ENCODE results near the gene ZNF45. TPM values are rescaled to one million over a fixed set of nuclear protein-coding genes. Genes with fewer than 3 reads are reported as not detected.
"Not testable (repeated sequence)": the region's sequence is repeated elsewhere in the genome, so short reads cannot be mapped to it uniquely, and the experiment has no call there.

ZNF45 gene
- 18.5 and 20.7 TPM in 2 replicates for total RNA-seq

DNA sequence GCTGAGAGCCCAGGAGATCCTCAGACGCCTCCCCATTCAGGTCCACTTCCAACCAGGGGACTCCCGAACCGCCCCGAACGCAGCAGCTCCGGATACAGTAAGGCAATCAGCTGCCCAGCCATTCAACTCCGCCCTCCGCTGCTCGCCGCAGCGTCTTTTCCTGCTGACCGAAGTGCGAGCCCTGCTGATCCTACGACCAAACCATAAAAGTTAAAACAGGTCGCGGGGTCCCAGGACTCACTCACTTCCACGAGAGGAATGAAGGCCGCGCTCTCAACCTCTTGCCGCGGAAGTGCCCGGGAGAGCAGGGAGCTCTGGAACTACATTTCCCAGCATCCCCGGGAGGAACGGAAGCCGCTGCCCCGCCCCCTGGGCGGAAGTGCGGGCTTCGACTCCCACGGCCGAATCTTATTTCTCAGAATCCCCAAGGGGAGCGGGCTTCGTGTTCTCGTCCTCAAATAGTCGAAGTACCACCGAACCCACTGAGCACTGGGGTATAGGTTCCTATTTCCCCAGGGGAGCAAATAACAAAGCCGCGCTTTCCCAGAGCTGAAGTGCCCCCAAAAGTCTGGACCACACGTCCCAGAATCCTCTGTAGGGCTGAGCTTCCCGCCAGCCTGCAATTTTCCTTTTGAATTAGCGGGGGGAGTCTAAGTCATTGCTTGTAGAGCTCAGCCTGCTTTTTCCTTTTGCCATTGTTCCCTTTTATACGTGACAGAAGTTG is at the start of gene ZNF45:
Gene ZNF45, minus strand, starts transcription at position 298 of the 724 bp plus-strand sequence. CDS start 13,097 bp downstream, outside the sequence.
- DNase-seq (ENCODE audit: low read depth, low spot score): peak; percentile 51

DNA sequence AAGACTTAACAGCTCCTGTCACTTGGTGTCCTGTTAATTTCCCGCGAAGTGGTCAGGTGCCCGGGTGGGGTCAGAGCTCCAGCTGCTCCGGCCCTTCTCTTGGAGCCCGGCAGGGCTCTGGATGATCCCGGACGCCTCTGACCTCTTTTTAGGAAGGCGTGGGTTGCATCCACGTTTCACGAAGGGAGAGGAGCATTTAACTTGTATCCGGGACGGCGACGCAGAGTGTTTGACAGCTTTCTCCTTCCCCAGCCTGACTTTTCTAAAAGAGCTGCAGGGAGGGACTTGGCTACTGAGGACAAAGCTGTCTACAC is 49.6 kb upstream of the ZNF45 start:
- no peak for DNase-seq (ENCODE audit: low read depth, low spot score)

DNA sequence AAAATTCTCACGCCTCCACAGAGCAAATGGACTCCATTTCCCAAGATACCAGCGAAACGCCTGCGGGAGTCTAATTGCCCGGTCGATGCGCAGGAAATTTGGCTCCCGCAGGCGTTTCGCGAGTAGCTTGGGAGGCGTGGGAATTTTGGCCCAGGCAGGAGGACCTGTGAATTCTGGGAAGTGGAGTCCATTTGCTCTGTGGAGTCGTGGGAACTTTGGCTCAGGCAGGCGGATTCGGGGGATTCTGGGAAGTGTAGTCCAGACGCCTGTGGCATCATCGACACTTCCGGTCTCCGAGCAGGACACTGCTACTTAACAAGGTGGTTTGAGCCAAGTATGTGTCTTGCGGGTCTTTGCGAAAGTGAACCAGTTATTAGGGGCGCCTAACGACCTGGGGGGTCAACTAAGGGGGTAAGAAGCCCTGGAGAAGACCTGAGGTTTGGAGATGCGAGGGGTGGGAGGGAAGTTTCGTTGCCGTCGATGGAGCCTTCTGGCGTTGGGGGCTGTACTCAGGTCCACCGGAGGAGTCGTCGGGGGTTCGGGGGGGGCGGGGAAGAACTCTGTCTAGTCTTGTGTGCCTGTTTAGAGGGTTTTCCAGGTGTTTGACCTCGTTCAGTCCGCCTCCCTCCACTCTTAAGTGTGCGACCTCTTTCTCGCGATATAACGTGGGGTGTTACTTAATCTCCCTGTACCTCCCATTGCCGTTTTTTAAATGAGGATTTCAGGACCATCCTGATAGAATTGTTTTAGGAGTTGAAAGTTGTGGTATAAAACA is 49.0 kb upstream of the ZNF45 start, which contains the start of gene ZNF155:
Gene ZNF155, plus strand, starts transcription at position 277 of the 775 bp plus-strand sequence. CDS start 4,356 bp downstream, outside the sequence.
- peak; percentile 87 for DNase-seq (ENCODE audit: low read depth, low spot score)

DNA sequence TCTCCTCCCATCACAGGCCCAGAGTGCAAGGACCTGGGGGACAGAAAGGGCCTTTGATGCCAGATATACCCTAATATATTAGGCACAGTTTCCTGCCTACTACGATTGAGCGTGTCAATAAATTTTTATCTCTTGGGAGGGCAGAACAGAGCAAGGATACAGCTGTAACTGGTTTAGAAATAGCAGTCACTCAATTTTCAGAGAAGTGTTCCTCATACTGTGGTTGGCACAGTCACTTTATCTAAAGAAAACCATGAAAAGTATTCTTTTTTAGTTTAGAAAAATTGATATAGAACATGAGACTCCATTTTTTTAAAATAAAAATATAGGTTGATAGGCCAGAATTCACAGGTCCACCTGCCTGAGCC is 48.4 kb upstream of the ZNF45 start:
- no peak for DNase-seq (ENCODE audit: low read depth, low spot score)

DNA sequence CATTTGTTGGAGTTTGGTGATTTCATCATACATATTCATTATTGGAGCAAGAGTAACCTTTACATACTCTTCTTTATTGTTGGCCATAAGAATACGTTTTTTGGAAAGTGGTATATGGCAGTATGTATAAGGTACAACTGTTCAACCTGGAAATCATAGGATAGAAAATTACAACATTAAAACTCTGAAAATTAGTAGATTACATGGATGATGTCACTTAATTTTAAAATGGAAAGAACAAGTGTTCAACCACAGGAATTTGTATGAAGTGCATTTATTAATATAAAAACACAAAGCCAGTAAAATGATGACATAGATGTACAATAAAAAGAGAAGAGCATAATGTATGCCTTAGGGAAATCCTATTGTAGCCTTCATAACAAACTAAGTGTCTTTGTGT is 41.6 kb upstream of the ZNF45 start:
- no peak for DNase-seq (ENCODE audit: low read depth, low spot score)

DNA sequence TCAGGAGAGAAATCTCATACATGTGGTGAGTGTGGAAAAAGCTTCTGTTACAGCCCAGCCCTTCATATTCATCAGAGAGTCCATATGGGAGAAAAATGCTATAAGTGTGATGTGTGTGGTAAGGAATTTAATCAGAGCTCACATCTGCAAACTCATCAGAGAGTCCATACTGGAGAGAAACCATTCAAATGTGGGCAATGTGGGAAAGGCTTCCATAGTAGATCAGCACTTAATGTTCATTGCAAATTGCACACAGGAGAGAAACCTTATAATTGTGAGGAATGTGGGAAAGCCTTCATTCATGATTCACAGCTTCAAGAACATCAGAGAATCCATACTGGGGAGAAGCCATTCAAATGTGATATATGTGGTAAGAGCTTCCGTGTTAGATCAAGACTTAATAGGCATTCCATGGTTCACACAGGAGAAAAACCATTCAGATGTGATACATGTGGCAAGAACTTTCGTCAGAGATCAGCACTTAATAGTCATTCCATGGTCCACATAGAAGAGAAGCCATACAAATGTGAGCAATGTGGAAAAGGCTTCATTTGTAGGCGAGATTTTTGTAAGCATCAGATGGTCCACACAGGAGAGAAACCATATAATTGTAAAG is 31.1 kb upstream of the ZNF45 start:
- no peak for DNase-seq (ENCODE audit: low read depth, low spot score)

- DNase-seq (ENCODE audit: low read depth, low spot score): no peak
These were observed 25.3 kb upstream of the ZNF45 start for GRCh38 chr19:43960411-43960810.

- no peak for DNase-seq (ENCODE audit: low read depth, low spot score)
These were observed 22.8 kb upstream of the ZNF45 start for GRCh38 chr19:43957891-43958290.

DNA sequence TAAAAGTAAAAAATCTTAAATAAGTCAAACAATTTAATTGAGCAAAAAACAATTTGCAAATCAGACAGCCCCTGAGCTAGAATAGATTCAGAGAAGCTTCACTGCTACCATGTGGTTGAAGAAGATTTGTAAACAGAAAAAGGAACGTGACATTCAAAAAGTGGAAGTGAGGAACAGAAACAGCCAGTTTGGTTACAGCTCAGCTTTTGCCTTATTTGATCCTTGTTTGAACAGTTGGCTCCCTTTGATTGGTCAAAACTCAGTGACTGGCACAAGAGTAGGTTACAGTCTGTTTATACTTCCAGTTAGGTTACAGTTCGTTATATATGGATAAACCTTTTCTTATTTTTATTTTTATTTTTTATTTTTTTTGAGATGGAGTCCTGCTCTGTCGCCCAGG is 21.7 kb upstream of the ZNF45 start:
- no peak for DNase-seq (ENCODE audit: low read depth, low spot score)

- DNase-seq (ENCODE audit: low read depth, low spot score): peak; percentile 88
These were observed 16.0 kb upstream of the ZNF45 start, which contains the start of gene ZNF221 for GRCh38 chr19:43950834-43951645. TSS of gene ZNF221 (plus strand) at chr19:43951228. CDS start at chr19:43962727, 11,499 bp downstream.

DNA sequence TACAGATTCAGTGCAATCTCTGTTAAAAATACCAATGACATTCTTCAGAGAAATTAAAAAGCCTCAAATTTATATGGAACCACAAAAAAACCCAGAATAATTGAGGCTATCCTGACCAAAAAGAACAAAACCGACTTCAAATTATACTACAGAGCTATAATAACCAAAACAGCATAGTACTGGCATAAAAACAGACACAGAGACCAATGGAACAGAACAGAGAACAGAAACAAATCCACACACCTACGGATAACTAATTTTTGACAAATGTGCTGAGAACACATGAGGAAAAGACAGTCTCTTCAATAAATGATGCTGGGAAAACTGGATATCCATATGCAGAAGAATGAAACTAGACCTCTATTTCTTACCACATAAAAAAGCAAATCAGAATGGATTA is 14.7 kb upstream of the ZNF45 start:
- DNase-seq (ENCODE audit: low read depth, low spot score): not testable (repeated sequence)

GRCh38 chr19:43947412-43947811 is 12.3 kb upstream of the ZNF45 start:
- not testable (repeated sequence) for DNase-seq (ENCODE audit: low read depth, low spot score)

DNA sequence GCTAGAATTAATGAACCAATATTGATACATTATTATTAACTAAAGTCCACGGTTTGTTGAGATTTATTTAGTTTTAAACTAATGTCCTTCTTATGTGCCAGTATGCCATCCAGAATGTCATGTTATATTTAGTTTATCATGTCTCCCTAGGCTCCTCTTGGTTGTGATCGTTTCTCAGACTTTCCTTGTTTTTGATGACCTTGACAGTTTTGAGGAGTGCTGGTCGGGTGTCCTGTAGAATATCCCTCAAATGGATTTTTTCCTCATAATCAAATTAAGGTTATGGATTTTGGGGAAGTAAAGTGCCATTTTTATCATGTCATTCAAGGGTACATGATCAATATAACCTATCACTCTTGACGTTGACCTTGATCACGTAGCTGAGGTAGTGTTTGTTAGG is 6.1 kb upstream of the ZNF45 start:
- no peak for DNase-seq (ENCODE audit: low read depth, low spot score)

DNA sequence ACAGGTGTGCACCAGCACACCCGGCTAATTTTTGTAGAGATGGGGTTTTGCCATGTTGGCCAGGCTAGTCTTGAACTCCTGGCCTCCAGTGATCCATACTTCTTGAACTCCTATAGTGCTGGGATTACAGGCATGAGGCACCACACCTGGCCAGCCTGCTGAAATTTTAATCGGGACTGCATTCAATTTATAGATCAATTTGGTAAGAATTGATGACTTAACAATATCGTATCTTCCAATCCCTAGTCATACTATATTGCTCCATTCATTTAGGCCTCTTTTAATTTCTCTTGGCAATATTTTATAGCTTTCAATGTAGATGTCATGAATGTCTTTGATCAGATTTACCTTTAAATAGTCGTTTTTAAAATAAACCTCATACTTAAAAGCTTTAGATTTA is 5.6 kb upstream of the ZNF45 start:
- no peak for DNase-seq (ENCODE audit: low read depth, low spot score)

GRCh38 chr19:43939557-43940260 is 4.6 kb upstream of the ZNF45 start:
- no peak for DNase-seq (ENCODE audit: low read depth, low spot score)

DNA sequence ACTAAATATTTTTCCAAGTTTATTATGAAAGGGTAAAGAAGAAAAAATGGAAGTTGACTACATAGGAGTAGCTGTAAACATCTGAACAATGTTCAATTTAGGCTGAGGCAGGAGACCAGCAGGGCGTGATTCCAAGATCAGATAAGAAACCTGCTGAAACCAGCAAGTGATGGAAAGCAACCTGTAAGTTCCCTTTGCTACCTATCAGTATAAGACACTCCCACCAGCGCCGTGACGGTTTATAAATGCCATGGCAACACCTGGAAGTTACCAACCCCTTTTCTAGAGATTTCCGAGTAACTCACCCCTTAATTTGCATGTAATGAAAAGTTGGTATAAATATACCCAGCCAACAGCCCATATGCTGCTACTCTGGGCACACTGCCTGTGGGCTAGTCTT is 1.1 kb upstream of the ZNF45 start:
- DNase-seq (ENCODE audit: low read depth, low spot score): no peak

DNA sequence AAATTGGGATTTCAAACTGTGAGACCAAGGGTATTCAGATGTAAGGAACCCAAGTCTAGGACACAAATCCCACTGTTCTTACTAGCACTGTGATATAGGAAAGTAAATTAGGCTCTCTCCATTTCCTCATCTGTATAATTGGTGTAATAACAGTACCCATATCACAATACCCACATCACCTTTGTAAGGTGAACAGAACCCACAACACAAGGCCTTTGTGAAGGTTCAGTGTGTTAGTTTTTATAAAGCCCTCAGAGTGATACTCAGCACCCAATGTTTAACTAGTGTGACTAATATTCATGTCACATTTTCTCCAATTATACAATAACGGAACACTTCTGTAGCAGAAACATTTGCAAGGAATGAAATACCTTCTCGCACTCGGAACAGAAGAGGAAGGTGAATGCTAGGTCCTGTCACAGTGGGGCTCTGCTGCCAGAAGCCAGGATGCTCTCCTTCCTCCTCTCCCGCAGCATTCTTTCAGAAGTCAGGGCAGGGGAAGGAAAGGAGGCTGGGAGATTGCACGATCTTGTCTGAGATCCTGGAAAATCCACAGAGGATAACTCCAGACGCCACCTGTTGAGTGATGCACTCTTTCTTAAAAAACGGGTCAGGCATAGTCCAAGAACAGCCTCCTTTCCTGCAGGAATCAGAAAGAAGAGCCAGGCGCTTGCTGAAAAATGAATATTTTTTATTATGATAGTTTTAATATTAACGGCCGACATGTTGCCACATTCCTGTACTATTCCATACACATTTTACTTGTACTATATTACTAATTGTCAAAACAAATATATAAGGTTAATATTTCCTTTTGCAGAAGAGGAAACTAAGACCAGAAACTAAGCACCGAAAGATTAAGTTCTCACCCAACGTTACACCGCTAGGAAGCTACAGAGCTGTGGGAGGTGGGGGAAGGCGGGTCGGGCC is 762 bp downstream of the ZNF45 start:
- DNase-seq (ENCODE audit: low read depth, low spot score): no peak

DNA sequence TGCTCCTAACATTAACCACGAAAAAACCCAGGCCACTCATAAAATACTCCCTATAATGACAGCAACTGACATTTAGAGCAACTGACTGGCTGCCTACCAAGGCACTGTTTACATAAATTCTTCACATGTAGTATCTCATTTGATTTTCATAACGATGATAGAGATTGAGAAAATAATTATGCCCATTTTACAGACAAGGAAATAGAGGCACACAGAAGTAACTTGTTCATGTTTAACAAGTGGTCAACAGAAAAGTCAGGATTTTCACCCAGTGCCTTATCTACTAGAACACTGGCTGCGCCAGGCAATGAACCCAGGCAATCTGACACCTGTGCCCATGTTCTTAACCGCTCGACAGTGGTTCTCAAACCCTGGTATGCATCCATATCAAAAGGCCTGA is 6.3 kb downstream of the ZNF45 start:
- DNase-seq (ENCODE audit: low read depth, low spot score): no peak

DNA sequence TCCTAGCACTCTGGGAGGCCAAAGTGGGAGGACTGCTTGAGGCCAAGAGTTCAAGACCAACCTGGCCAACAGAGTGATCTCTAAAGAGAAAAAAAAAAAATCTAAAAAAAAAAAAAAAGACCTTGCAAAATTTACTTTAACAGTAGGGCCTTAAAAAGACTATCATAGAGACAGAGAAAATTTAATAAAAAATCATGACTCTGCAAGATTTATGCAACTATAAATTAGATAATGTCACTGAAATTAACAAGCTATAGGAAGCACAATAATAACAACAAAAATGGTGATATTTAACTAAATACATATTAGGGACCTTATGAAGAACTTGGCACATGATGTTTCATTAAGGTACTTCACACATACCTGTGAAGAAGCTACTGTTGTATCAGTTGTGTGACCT is 11.2 kb downstream of the ZNF45 start:
- no peak for DNase-seq (ENCODE audit: low read depth, low spot score)

DNA sequence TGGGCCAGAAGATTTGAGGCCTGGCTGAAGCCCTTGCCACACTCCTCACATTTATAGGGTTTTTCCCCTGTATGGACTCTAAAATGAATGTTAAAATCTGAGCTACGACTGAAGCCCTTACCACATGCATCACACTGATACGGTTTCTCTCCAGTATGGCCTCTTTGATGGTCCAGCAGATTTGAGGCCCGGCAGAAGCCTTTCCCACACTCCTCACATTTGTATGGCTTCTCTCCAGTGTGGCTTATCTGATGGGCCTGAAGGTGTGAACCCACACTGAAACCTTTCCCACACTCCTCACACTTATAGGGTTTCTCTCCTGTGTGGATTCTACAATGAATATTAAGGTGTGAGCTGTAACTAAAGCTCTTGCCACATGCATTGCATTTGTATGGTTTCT is 21.0 kb downstream of the ZNF45 start:
- DNase-seq (ENCODE audit: low read depth, low spot score): no peak

Measured in pulmonary artery endothelial cell (primary cell).